Kidney epithelial cell (primary cell): ENCODE measurements around the gene PXDN. TPM values are rescaled to one million over a fixed set of nuclear protein-coding genes. Genes with fewer than 3 reads are reported as not detected.

Experiments used
- DNase-seq: peaks from one replicate; pipeline ENCODE4 v3.0.0-alpha.2; 2010; ENCODE audit warnings: low read depth
- H3K27me3 ChIP-seq: 2 replicates; pipeline ENCODE4 v1.6.0; 2011; ENCODE audit warnings: low read length; ENCODE audit not compliant: control insufficient read depth, insufficient read depth
- H3K36me3 ChIP-seq: 2 replicates; pipeline ENCODE4 v1.5.1; 2011; ENCODE audit warnings: low read length; ENCODE audit not compliant: control insufficient read depth, insufficient read depth
- H3K4me3 ChIP-seq: 2 replicates; pipeline ENCODE4 v1.5.1; 2011; ENCODE audit warnings: low read depth, mild to moderate bottlenecking, control low read depth, low read length
- CTCF ChIP-seq: IDR thresholded peaks from 2 replicates; pipeline ENCODE4 v1.5.1; 2011; ENCODE audit warnings: mild to moderate bottlenecking, moderate library complexity, low read length, control low read depth, inconsistent platforms; ENCODE audit not compliant: insufficient read depth, poor library complexity, severe bottlenecking
- total RNA-seq: library from RNA; depleted of rRNA; stranded (reverse); fragments of >200 nt; gene quantifications from 2 replicates; pipeline ENCODE4 v1.2.3, GENCODE V29; 2015

PXDN gene
- total RNA-seq, 1 donor from 2014 or later = 287 TPM

- no peaks in the 10 kb centered on the region for H3K27me3 ChIP-seq
- no peak for DNase-seq
- no peaks in the 10 kb centered on the region for H3K36me3 ChIP-seq
- no peak overlapping the region for H3K4me3 ChIP-seq
- no peak for TF ChIP-seq CTCF
Observed at GRCh38 chr2:1730015-1730927, 14.0 kb downstream of the PXDN start.

- no peaks in the 10 kb centered on the region for H3K36me3 ChIP-seq
- no peak for TF ChIP-seq CTCF
- DNase-seq = no peak
- H3K4me3 ChIP-seq = no peak overlapping the region
- H3K27me3 ChIP-seq = no peaks in the 10 kb centered on the region
Observed at GRCh38 chr2:1729242-1729641, 15.1 kb downstream of the PXDN start.

GRCh38 chr2:1728821-1729220 lies 15.5 kb downstream of the PXDN start:
- Histone ChIP-seq H3K36me3 (no peaks in the 10 kb centered on the region), H3K27me3 (no peaks in the 10 kb centered on the region), H3K4me3 (no peak overlapping the region)
- DNase-seq = no peak
- TF ChIP-seq CTCF = no peak

GRCh38 chr2:1727796-1728474 lies 16.4 kb downstream of the PXDN start:
- DNase-seq = no peak
- H3K36me3 ChIP-seq = no peaks in the 10 kb centered on the region
- TF ChIP-seq CTCF = no peak
- no peaks in the 10 kb centered on the region for H3K27me3 ChIP-seq
- H3K4me3 ChIP-seq = no peak overlapping the region

GRCh38 chr2:1727101-1727771 lies 17.1 kb downstream of the PXDN start:
- TF ChIP-seq CTCF = no peak
- Histone ChIP-seq H3K4me3 (no peak overlapping the region), H3K27me3 (no peaks in the 10 kb centered on the region), H3K36me3 (no peaks in the 10 kb centered on the region)
- DNase-seq = no peak
